HG03521 (cell line): ENCODE data around the gene FSCN2.

Experiments used
- ATAC-seq: cut with Tn5 transposase; IDR thresholded peaks from one replicate; pipeline ENCODE4 v1.9.1; 2021; ENCODE audit warnings: mild to moderate bottlenecking, moderate library complexity; ENCODE audit not compliant: unreplicated experiment

The FSCN2 gene

GRCh38 chr17:81489998-81490992 is 37.9 kb upstream of the FSCN2 start:
- no peak for ATAC-seq

GRCh38 chr17:81491181-81491581 is 37.0 kb upstream of the FSCN2 start:
- ATAC-seq = no peak

GRCh38 chr17:81491761-81492160 is 36.4 kb upstream of the FSCN2 start:
- no peak for ATAC-seq

DNA sequence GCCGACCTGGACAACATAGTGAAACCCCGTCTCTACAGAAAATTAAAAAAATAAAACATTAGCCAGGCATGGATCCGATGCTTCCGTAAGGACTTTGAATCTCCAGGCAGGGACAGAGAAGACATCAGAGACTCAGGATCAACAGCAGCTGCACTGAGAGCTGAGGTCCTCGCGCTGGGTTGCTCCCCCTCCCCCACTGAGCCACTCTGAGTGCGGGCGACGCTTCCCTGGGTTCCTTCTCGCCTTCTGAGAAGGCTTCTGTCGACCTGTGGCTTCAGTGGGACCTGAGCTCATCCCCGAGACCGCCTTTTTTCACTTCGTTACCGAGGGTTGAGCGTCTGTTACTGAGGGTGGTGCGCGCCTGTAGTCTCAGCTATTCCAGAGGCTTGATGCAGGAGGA is 36.0 kb upstream of the FSCN2 start:
- no peak for ATAC-seq

DNA sequence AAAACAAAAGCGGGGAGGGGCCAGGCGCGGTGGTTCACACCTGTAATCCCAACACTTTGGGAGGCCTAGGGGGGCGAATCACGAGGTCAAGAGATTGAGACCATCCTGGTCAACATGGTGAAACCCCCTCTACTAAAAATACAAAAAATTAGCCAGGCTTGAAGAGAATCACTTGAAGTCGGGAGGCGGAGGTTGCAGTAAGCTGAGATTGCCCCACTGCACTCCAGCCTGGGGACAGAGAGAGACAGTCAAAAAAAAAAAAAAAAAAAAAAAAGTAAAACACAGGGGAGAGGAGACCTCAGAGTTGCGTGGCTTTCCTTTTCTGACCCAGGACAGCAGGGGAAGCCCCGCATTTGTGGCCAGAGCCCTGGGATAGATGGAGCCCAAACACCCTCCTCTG is 35.5 kb upstream of the FSCN2 start:
- ATAC-seq = no peak

DNA sequence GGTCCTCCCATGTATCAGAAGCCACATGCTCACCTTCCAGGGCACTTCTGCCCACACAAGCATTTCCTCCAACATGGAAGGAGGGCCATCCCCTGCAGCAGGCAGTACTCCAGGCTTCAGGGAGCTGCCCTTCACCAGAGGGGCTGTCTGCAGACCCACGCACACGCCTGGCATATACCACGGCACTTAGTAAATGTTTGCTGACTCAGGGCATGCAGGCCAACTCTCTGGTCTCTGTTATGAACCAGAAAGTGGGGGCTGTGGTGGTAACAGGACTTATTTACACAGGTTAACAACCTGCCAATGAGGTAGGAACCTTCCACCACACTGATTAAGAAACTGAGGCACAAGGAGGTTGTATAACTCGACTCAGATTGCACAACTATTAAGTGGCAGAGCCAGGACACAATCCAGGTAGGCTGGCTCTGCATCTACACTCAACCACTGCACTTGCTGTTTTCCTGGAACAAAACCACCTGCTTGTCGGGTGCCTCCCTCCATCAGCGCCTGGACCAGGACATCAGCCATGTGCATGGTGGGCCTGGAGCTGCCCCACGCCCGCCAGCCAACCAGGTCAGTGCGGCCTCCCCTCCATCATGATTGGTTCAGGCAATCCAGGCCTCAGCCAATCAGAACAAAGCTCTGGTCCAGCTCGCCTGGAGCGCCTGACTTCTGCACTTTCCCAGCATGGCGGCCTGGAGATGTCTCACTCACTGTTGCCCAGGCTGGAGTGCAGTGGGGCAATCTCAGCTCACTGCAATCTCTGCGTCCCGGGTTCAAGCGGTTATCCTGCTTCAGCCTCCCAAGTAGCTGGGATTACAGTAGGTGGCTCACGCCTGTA is 34.8 kb upstream of the FSCN2 start:
- ATAC-seq = no peak

GRCh38 chr17:81494626-81495377 is 33.4 kb upstream of the FSCN2 start:
- no peak for ATAC-seq

- no peak for ATAC-seq
Measured at GRCh38 chr17:81498953-81499600, 29.1 kb upstream of the FSCN2 start.

DNA sequence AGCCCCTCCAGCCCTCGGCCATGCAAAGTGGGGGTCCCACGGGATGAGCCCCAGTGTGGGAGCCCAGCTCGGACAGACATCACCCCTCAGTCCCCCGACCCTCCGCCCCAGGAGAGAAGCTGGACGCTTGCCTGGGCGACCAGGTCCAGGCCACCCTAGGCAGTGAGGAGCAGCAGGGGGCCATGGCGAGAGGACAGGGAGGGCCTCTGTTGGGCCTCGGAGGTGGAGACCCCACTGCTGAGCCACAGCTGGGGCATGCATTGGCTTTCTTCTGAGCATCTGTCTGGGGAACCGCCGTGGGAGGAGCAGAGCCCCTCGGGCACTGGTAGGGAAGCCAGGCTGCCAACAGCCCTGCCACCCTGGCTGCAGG is 28.6 kb upstream of the FSCN2 start:
- ATAC-seq = no peak

DNA sequence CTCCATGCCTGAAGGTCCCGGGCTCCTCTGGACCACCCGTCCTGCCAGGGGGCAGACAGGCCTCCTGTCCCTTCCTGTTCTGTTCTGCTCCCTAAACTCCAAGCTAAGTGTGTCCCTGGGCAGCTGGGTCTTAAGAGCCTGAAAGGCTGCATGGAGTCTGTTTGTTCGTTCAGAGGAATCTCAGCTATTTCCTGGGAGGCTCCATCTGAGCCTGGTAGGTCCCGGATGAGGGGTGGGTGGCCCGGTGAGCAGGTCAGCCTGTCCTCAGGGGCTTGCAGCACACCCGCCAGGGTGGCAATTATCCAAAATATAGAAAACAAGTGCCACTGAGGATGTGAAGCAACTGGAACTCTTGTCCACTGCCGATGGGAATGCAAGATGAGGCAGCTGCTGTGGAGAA is 28.1 kb upstream of the FSCN2 start:
- ATAC-seq = no peak

DNA sequence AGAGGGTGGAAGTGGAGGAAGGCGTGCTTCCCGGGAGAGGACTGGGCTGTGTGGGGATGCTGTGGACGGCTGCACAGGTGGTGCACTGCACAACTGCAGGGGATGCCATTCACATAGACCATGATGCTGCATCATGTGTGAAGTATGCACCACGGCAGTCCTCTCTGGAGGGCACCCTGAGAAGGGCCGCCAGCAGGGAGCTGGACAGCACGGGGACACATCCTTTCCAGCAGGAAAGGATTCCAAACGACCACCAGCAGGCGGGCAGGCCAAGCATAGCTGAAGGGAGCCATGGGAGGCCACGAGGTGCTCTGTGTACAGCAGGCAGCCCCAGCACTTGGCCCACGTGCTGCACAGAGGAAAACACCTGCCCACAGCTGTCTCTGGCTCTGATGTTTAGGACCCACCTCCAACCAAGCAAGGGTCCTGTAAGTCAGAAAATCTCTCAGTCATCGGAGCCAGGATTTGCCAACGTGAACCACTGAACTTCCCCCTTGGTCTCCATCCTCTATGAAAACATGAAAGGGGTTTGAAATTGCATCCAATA is 25.6 kb upstream of the FSCN2 start:
- ATAC-seq = no peak

- no peak for ATAC-seq
Measured at GRCh38 chr17:81503619-81504018, 24.6 kb upstream of the FSCN2 start.

DNA sequence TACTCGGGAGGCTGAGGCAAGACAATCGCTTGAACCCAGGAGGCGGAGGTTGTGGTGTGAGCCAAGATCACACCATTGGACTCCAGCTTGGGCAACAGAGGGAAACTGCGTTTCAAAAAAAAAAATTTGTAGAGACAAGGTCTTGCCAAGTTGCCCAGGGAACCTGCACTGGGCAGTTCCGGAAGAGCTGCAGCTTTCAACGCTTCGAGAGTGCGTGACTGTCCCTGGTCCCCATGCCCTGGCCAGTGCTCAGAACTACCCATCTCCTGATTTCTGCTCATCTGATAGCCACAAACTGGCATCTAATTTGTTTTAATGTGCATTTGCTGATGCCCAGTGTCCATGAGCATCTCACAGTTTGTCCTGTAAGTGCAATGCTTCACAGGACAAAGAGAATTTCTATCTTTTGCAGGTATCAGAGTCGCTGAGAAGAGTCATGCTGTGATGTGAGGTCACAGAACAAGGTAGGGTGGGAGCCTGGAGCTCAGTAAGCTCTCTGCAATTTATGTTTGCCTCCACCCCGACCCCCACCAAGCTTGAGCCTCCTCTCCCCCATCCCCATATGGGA is 19.5 kb upstream of the FSCN2 start:
- ATAC-seq = no peak

DNA sequence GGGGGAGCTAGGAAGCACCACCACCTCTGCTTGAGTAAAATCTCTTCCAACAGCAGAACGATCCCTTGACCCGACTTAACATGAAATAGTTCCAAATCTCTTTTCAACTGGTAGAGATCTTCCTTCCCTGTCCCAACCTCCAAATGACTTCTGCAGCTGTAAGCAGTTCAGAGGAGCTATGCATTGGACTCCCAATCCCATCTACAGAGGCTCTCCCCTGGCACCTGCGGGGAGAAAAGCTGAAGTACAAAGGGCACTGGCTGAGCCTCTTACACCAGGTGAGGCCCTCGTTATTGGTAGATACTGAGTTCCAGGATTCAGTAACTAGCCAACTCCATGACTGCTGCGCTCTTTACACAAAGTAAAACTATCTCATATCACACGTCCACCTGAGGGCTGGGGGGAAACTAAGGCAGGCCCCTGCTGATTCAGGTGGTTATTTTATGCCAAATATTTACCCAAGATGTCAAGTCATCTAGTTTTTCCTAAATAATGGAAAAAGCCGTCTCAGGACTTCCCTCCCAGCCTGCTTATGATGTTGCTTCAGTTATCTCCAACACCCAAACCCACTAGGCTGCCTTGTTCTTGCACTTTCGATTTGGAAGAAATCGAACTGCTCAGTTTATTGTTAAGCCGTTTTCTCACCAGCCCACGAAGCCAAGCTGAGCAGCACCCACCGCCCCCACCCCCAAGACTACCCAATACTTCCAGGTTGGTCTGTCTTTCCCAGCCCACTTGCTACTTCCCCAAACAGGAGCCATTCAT is 18.8 kb upstream of the FSCN2 start:
- no peak for ATAC-seq

DNA sequence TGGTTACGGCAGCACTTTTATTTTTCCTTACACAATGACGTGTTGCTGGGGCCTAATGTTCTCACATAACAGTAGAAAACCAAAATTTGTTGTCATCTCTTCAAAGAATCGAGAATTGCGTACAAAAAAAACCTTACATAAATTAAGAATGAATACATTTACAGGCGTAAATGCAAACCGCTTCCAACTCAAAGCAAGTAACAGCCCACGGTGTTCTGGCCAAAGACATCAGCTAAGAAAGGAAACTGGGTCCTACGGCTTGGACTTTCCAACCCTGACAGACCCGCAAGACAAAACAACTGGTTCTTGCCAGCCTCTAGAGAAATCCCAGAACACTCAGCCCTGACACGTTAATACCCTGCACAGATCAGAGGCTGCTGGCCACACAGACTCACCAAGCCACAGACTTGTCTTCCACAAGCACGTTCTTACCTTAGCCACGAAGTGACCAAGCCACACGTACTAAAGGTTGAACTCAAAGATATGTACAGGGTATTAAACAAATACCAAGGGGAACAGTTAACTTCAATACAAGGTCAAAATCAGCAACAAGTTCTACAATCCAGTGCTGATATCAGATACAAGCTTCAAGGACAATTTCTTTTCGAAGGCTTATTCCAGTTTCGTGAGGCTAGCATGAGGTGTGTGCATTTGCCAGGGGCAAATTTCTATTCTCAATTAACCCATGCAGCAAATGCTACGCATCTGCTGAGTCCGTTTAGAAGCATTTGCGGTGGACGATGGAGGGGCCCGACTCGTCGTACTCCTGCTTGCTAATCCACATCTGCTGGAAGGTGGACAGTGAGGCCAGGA is 18.0 kb upstream of the FSCN2 start:
- ATAC-seq = no peak

DNA sequence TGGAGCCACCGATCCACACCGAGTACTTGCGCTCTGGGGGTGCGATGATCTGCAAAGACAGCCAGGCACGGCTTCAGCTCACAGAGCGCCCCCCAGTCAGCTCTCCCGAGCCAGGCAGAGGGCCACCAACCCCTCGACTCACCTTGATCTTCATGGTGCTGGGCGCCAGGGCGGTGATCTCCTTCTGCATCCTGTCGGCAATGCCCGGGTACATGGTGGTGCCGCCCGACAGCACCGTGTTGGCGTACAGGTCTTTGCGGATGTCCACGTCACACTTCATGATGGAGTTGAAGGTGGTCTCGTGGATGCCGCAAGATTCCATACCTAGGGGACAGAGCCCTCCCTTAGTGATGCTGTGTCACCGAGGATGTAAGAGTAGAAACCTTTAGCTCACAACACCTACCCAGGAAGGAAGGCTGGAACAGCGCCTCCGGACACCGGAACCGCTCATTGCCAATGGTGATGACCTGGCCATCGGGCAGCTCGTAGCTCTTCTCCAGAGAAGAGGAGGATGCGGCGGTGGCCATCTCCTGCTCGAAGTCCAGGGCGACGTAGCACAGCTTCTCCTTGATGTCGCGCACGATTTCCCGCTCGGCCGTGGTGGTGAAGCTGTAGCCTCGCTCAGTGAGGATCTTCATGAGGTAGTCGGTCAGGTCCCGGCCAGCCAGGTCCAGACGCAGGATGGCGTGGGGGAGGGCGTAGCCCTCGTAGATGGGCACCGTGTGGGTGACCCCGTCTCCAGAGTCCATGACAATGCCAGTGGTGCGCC is 17.2 kb upstream of the FSCN2 start:
- ATAC-seq = no peak

DNA sequence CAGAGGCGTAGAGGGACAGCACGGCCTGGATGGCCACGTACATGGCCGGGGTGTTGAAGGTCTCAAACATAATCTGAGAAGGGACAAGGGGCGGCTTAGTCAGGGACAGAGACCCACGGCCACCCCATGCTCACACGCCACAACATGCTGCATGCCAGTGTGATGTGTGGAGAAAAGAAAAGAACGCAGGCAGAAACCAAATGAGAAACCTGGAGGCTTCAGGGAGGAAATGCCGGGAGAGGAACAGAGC is 16.7 kb upstream of the FSCN2 start:
- no peak for ATAC-seq
